Upper lobe of left lung (tissue), 4 donors: ENCODE results near the gene PUM2.

Source experiments
- CTCF ChIP-seq, 6 experiments: fragments of 450-650 bp in 4 of 6; fragments of 200-600 bp in 2 of 6; sonication (generic) in 2 of 6; IDR thresholded peaks; one replicate each; pipeline ENCODE4 v1.5.1; 2016 to 2019; ENCODE audit warnings: antibody characterized with exemption in 6 of 6
- EP300 ChIP-seq, 4 donors: sonication (generic); formaldehyde crosslinking; IDR thresholded peaks; one replicate each; pipeline ENCODE4 v1.5.1; 2017; ENCODE audit warnings: antibody characterized with exemption in 4 of 4, control low read depth in 2 of 4
- POLR2A ChIP-seq, 4 donors: fragments of 450-650 bp; IDR thresholded peaks; one replicate each; pipeline ENCODE4 v1.5.1; 2016 to 2017; ENCODE audit warnings: antibody characterized with exemption in 4 of 4, mild to moderate bottlenecking in 2 of 4
- POLR2AphosphoS5 ChIP-seq, 2 donors: sonication (generic); formaldehyde crosslinking; IDR thresholded peaks; one replicate each; pipeline ENCODE4 v1.5.1; 2017; ENCODE audit warnings: antibody characterized with exemption in 2 of 2

DNA sequence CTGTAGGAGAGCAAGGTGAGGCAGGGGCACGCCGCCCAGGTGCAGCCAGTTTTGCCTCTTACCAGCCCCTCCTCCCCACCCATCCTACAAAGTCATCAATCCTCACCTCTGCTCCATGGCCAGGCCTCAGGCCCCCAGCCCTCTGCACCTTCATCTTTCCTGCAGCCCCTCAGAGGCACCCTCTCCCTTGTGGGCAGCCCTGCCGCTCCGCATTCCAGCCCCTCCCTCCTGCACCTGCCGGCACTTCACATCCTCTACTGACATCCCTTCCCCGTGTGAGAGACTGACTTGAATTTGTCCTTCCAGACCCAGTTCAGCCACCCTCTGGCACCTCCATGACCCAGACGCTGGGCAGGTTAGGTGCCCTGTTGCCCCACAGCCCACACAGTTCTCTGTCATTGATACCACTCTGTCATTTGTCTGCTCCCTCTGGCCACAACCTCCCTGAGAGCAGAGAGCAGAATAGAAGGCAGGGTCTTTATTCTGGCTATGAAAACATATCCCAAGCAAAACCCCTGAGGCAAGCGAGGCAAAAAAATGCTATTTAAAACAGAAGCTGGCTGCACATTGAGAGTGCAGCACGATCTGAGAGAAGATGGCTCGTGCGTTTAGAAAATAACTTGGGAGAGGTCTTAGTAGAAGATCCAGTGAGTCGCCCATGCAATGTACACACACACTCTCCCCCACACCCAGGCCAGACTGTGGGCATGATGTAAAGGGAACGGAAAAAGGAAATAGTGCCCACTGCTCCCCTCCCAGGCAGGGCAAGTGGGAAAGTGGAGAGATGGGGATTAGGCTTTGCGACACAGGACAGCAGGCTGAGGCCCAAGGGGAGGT lies 151.6 kb downstream of the PUM2 start:
- TF ChIP-seq CTCF (IDR thresholded peaks at IDR 0.05) (no peak), POLR2A (IDR thresholded peaks at IDR 0.05) (no peak), POLR2AphosphoS5 (IDR thresholded peaks at IDR 0.05) (no peak), EP300 (IDR thresholded peaks at IDR 0.05) (no peak)
